Measurements from ENCODE around the gene LIME1. TPM values are rescaled to one million over a fixed set of nuclear protein-coding genes. Genes with fewer than 3 reads are reported as not detected.

The LIME1 gene
- total RNA-seq, 4 donors from 2014 or later = 1.6 to 16.6 (median 4.8) TPM

GRCh38 chr20:63703471-63703975 is 32.9 kb upstream of the LIME1 start:
- TF ChIP-seq, protein P1, sequence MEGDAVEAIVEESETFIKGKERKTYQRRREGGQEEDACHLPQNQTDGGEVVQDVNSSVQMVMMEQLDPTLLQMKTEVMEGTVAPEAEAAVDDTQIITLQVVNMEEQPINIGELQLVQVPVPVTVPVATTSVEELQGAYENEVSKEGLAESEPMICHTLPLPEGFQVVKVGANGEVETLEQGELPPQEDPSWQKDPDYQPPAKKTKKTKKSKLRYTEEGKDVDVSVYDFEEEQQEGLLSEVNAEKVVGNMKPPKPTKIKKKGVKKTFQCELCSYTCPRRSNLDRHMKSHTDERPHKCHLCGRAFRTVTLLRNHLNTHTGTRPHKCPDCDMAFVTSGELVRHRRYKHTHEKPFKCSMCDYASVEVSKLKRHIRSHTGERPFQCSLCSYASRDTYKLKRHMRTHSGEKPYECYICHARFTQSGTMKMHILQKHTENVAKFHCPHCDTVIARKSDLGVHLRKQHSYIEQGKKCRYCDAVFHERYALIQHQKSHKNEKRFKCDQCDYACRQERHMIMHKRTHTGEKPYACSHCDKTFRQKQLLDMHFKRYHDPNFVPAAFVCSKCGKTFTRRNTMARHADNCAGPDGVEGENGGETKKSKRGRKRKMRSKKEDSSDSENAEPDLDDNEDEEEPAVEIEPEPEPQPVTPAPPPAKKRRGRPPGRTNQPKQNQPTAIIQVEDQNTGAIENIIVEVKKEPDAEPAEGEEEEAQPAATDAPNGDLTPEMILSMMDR (IDR thresholded peaks at IDR 0.05; ENCODE audit: low read depth) = no peak

DNA sequence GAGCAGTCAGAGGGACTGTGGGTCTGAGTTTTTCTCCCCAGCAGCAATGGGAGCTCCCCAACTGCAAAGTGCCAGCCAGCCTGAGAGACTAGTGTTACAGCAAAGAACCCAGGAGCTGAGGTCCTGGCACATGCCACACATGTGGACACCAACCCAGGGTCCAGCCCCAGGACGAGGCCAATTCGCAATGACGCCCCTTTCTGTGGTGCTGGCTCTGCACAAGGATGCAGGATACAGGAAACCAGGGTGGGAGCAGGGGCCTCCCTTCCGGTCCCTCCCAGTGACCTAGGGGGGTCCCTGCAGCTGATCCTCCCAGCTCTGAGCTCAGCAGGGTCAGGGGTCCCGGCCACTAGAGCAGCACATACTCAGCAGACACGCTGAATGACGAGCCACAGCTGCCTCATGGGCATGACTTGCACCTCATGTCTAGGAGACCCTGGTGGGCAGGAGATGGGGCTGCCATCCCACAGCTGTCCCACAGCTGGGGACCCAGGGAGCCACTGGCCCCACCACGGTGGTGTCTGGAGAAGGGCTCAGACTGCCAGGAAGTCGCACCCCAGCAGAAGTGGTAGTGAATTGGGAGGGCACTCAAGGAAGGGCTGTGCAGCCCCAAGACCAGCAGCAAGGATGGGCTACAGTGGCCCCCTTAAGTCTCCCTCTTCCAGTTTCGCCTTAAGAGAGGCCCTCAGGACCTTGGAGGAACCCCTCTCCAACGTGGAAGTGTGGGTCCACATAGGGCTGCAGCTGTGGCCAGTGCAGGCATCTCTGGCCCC is 32.3 kb upstream of the LIME1 start:
- TF ChIP-seq, protein P1 (IDR thresholded peaks at IDR 0.05; ENCODE audit: low read depth) = no peak

DNA sequence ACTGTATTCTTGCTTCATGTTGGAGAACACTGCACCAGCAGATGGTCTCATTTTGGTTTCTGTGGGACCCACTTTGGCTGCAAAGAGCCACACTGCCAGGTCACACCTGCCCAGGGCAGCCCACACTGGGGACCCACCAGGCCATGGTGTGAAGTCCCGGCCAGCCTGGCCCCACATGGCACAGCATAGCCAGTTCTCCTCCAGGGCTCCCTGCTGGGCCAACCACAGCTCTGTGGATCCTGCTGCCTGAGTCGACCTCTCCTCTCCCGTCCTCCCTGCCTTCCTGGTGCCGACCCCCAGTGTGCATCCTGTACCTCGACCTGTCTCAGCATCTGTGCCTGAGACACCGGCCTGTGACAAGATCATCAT is 31.7 kb upstream of the LIME1 start:
- TF ChIP-seq, protein P1 (IDR thresholded peaks at IDR 0.05; ENCODE audit: low read depth) = no peak

DNA sequence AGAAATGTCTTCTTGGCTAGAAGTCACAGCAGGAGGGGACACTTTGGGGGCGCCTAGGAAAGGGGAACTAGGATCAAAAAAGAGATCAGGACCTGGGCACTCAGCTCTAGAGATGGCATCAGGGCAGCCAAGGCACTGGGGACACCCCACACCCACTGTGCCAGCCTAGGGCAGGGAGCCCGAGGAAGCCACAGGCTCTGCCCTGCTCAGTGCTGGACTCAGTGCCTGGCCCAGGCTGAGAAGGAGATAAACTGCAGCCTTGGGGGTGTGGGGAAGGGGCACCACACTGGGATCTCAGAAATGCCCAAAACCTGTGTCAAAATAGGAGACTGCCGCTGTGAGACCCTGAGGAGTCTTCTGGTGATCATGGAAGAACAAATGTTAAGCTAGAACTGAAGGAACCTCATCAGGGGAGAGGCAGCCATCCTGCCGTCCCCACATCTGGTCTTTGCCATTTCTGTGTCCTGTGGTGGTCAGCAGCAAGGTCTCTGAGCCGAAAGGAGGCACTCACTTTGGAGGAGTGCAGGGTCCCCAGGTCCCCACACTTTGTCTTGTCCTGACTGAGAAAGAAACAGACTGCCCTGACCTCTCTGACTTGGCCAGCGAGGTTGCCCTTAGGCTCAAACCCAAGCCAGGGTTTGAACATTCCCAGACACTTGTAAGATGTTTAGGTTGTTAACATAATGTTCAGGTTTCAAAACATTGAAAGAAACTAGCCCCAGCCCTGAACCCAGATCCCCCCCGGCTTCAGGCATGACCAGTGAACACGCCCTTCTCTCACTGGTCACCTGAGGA is 31.0 kb upstream of the LIME1 start:
- TF ChIP-seq, protein P1 (IDR thresholded peaks at IDR 0.05; ENCODE audit: low read depth) = no peak

- TF ChIP-seq, protein P1 (IDR thresholded peaks at IDR 0.05; ENCODE audit: low read depth) = no peak
Observed at GRCh38 chr20:63706027-63706695, 30.3 kb upstream of the LIME1 start.

DNA sequence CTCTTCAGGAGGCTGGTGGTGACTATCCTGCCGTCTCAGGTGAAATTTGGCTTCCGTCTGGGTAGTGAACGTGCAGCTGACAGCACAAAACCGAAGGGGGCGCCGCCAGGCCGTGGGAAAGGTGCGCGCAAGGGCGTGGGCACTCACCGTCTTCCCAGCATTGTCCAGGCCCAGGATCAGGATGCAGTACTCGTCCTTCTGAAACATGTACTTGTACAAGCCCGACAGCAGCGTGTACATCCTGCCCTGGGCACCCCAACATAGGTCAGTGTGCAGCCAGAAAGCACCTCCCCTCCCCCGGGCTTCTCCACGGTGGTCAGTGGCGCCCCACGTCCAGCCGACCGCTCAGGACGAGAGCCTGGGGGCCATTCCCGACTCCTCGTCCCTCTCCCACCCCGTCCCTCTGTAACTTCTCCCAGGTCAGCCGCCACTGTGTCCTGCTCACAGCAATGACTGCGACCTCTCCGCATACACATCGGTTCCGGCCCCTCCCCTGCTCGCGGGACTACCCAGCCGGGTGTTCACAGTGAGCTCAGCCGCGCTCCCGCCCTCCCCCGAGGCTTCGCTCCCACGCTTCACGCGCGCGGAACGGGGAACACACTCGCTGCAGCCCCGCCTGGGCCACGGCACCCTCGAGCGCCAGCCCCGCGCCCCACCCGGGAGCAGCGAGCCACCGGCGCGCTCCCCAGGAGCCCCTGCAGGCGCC is 29.5 kb upstream of the LIME1 start:
- TF ChIP-seq, protein P1 (IDR thresholded peaks at IDR 0.05; ENCODE audit: low read depth) = no peak
